Tibial nerve (tissue), 4 donors: ENCODE data around the gene FAM187B.

Source experiments
- CTCF ChIP-seq, 5 experiments: fragments of 200-600 bp in 3 of 5; fragments of 450-650 bp in 2 of 5; sonication (generic) in 3 of 5; IDR thresholded peaks; one replicate each; pipeline ENCODE4 v1.5.1; 2016 to 2019; ENCODE audit warnings: antibody characterized with exemption in 5 of 5, mild to moderate bottlenecking in 3 of 5, moderate library complexity in 2 of 5
- EP300 ChIP-seq, 2 donors: sonication (generic); formaldehyde crosslinking; IDR thresholded peaks; one replicate each; pipeline ENCODE4 v1.6.1; 2017; ENCODE audit warnings: antibody characterized with exemption in 2 of 2, mild to moderate bottlenecking in 1 of 2
- POLR2A ChIP-seq, 2 donors: fragments of 450-650 bp; IDR thresholded peaks; one replicate each; pipeline ENCODE4 v1.6.1; 2017; ENCODE audit warnings: antibody characterized with exemption in 2 of 2, mild to moderate bottlenecking in 2 of 2, moderate library complexity in 2 of 2

DNA sequence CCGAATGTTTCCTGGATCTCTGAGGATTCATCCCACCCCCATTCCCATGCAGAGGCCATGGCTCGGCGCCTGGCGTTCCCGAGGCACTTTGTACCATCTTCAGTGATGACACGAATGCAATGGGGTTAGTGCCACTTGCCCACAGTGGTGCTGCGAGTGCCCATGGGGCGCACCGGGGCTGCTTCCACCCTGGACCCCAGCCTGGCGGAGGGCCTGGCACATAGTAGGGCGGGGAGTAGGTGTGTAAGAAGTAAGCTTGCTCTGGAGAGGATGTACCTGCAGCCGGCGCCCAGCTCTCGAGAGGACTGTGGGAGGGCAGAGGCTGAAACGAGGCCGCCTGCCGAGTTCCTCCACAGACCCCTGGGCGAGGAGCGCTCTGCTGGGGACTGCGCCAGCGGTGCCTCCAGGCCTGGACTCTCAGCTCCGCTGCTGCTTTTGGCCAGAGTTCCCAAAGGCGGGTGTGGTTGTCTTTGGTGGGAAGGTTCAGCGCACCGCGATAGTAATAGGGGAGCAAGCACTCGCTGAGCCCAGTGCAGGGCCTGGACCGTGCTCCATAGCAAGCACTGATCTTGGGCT, 48.3 kb upstream of the FAM187B start:
- no peak for TF ChIP-seq EP300 (IDR thresholded peaks at IDR 0.05)
- TF ChIP-seq CTCF (IDR thresholded peaks at IDR 0.05), result no peak
- no peak for TF ChIP-seq POLR2A (IDR thresholded peaks at IDR 0.05)
